HG03469 (cell line): ENCODE data around the gene NEMF.
"Not testable (repeated sequence)": the region's sequence is repeated elsewhere in the genome, so short reads cannot be mapped to it uniquely, and the experiment has no call there.

Experiments
- ATAC-seq: cut with Tn5 transposase; IDR thresholded peaks from one replicate; pipeline ENCODE4 v1.9.1; 2021; ENCODE audit warnings: mild to moderate bottlenecking, moderate library complexity, moderate number of reproducible peaks; ENCODE audit not compliant: unreplicated experiment

NEMF gene

DNA sequence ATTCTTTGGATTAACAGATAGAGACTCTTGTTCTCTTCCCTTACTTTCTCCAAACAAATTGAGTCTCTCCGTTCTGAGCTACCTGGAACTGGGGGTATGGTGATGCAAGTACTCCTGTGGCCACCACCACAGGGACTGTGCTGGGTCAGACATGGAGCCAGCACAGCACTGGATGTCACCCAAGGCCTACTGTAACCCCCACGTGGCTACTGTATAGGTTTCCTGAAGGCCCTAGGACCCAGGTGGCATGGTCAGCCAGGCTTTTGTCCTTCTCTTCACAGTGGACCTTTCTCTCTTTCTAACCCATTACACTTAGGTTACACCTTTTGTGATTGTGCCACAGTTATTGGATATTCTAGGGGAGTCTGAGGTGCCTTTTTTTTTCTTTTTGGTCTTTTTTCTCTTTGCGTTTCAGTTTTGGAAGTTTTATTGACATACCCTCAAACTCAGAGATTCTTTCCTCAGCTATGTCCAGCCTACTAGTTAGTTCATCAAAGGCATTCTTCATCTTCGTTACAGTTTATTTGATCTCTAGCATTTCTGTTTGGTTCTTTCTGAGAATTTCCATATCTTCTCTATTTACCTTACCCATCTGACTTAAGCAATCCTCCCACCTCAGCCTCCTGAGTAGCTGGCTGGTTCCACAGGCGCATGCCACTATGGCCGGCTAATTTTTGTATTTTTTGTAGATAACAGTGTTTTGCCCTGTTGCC is 90.6 kb downstream of the NEMF start:
- no peak for ATAC-seq

DNA sequence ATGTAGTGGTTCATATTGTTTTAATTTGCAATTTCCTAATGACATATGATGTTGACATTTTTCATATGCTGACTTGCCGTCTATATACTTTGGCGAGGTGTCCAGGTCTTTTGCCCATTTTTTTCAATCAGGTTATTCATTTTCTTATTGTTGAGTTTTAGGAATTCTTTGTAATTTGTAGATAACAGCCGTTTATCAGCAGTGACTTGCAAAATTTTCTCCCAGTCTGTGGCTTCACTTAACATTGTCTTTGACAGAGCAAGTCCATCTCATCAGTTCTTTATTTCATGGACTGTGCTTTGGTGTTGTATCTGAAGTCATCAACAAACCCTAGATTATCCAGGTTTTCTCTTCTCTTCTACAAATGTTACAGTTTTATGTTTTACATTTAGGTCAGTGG is 97.2 kb downstream of the NEMF start:
- no peak for ATAC-seq

- no peak for ATAC-seq
These were observed 98.0 kb downstream of the NEMF start for GRCh38 chr14:49754570-49755097.

- not testable (repeated sequence) for ATAC-seq
These were observed 106.1 kb downstream of the NEMF start for GRCh38 chr14:49746476-49746875.

GRCh38 chr14:49745191-49745590 is 107.4 kb downstream of the NEMF start:
- ATAC-seq = no peak

- ATAC-seq = not testable (repeated sequence)
These were observed 116.9 kb downstream of the NEMF start for GRCh38 chr14:49735669-49736068.

DNA sequence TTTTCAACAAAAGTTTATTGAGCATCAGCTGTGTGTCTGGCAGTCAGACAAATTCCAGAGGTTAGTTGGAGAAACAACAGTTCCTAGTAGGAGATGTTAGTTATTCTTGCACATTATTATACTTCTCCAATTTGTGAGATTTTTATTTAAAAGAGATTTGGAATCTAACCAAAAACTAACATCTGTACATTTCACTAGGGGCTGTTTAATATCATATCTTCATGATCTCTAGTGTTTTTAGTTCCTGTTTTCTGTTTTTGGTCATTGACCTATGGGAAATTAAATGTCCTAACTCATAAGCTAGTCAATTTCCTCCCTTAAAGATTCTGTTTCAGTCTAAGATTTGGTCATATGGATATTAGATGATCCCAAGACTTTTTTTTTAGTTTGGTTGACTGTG is 118.8 kb downstream of the NEMF start:
- no peak for ATAC-seq

- no peak for ATAC-seq
These were observed 119.7 kb downstream of the NEMF start for GRCh38 chr14:49732896-49733295.
